Ramos (cell line): ENCODE data around the gene STYXL2.

Experiments used
- in situ Hi-C: fragments of 300-500 bp; cut with MboI; formaldehyde crosslinking; loops from one replicate; pipeline ENCODE4 v1.14.3; 2022; ENCODE audit warnings: low sequenced_read_pairs; ENCODE audit not compliant: unreplicated experiment

Gene STYXL2

GRCh38 chr1:167077128-167077867, 16.6 kb upstream of the STYXL2 start:
- in situ Hi-C loops, result no loop called here

GRCh38 chr1:167077868-167078210, 16.0 kb upstream of the STYXL2 start:
- in situ Hi-C loops, result no loop called here

- in situ Hi-C loops, result no loop called here
These were observed 12.2 kb upstream of the STYXL2 start for GRCh38 chr1:167081594-167082156.

GRCh38 chr1:167082511-167083027, 11.3 kb upstream of the STYXL2 start:
- in situ Hi-C loops, result no loop called here

GRCh38 chr1:167083066-167083665, 10.7 kb upstream of the STYXL2 start:
- in situ Hi-C loops, result no loop called here

GRCh38 chr1:167083871-167084270, 10.0 kb upstream of the STYXL2 start:
- in situ Hi-C loops, result no loop called here

GRCh38 chr1:167084757-167085156, 9.1 kb upstream of the STYXL2 start:
- in situ Hi-C loops, result no loop called here

GRCh38 chr1:167086033-167086432, 7.8 kb upstream of the STYXL2 start:
- in situ Hi-C loops, result no loop called here

- in situ Hi-C loops, result no loop called here
These were observed 7.1 kb upstream of the STYXL2 start for GRCh38 chr1:167086768-167087167.

GRCh38 chr1:167088746-167089417, 5.0 kb upstream of the STYXL2 start:
- in situ Hi-C loops, result no loop called here

- in situ Hi-C loops, result no loop called here
These were observed 3.9 kb upstream of the STYXL2 start for GRCh38 chr1:167089939-167090313.

- in situ Hi-C loops, result no loop called here
These were observed 3.4 kb upstream of the STYXL2 start, which contains the start of gene GPA33 for GRCh38 chr1:167090314-167090942. Gene GPA33, minus strand, starts transcription at chr1:167090377. Its CDS starts 90 bp downstream, at chr1:167090287.

GRCh38 chr1:167092653-167093052, 1.2 kb upstream of the STYXL2 start:
- in situ Hi-C loops, result no loop called here

- in situ Hi-C loops, result no loop called here
These were observed 815 bp downstream of the STYXL2 start for GRCh38 chr1:167094690-167095089.

- in situ Hi-C loops, result no loop called here
These were observed 1.5 kb downstream of the STYXL2 start for GRCh38 chr1:167095368-167095767.

GRCh38 chr1:167099851-167100250, 6.0 kb downstream of the STYXL2 start:
- in situ Hi-C loops, result no loop called here

- in situ Hi-C loops, result no loop called here
These were observed 6.9 kb downstream of the STYXL2 start for GRCh38 chr1:167100730-167101129.

- in situ Hi-C loops, result no loop called here
These were observed 7.9 kb downstream of the STYXL2 start for GRCh38 chr1:167101754-167102153.

- in situ Hi-C loops, result no loop called here
These were observed 9.2 kb downstream of the STYXL2 start for GRCh38 chr1:167102906-167103573.

- in situ Hi-C loops, result no loop called here
These were observed 10.4 kb downstream of the STYXL2 start for GRCh38 chr1:167104256-167104633.
